MM.1S (cell line): Measurements from ENCODE around the gene POU2AF2.

Experiments
- DNase-seq: peaks from one replicate; pipeline ENCODE4 v3.0.0-alpha.2; 2015
- H2AFZ ChIP-seq: fragments of 300-600 bp; sonication (generic); 2 replicates; pipeline ENCODE4 v1.6.0; 2016; ENCODE audit warnings: antibody characterized with exemption, low read length
- H3F3A ChIP-seq: fragments of 300-600 bp; sonication (generic); 2 replicates; pipeline ENCODE4 v1.6.1; 2016; ENCODE audit warnings: mild to moderate bottlenecking, antibody characterized with exemption, low read length, moderate library complexity, mixed read lengths; ENCODE audit not compliant: insufficient read depth
- H3K27ac ChIP-seq: fragments of 300-600 bp; sonication (generic); 2 replicates; pipeline ENCODE4 v1.5.1; 2016; ENCODE audit warnings: mild to moderate bottlenecking, low read length
- H3K27me3 ChIP-seq: fragments of 300-600 bp; sonication (generic); replicated peaks from 2 replicates; pipeline ENCODE4 v1.6.0; 2016; ENCODE audit warnings: low read length; ENCODE audit not compliant: insufficient read depth
- H3K36me3 ChIP-seq: fragments of 300-600 bp; sonication (generic); replicated peaks from 2 replicates; pipeline ENCODE4 v1.6.1; 2016; ENCODE audit warnings: mild to moderate bottlenecking, low read length, mixed read lengths; ENCODE audit not compliant: insufficient read depth
- H3K4me1 ChIP-seq: fragments of 300-600 bp; sonication (generic); 2 replicates; pipeline ENCODE4 v1.6.1; 2016; ENCODE audit warnings: low read length, mixed read lengths
- H3K4me2 ChIP-seq: fragments of 300-600 bp; sonication (generic); 2 replicates; pipeline ENCODE4 v1.6.0; 2016; ENCODE audit warnings: low read depth, low read length
- H3K4me3 ChIP-seq: fragments of 300-600 bp; sonication (generic); 2 replicates; pipeline ENCODE4 v1.5.1; 2016; ENCODE audit warnings: low read length, mixed read lengths
- H3K79me2 ChIP-seq: fragments of 300-600 bp; sonication (generic); 2 replicates; pipeline ENCODE4 v1.6.1; 2016; ENCODE audit warnings: mixed run types, low read length, mixed read lengths
- H3K9ac ChIP-seq: fragments of 300-600 bp; sonication (generic); 2 replicates; pipeline ENCODE4 v1.6.1; 2016; ENCODE audit warnings: low read length, mixed read lengths
- H3K9me2 ChIP-seq: fragments of 300-600 bp; sonication (generic); replicated peaks from 2 replicates; pipeline ENCODE4 v1.6.1; 2016; ENCODE audit warnings: mild to moderate bottlenecking, low read length, mixed read lengths; ENCODE audit not compliant: insufficient read depth
- H3K9me3 ChIP-seq: fragments of 300-600 bp; sonication (generic); replicated peaks from 2 replicates; pipeline ENCODE4 v1.6.1; 2016; ENCODE audit warnings: mild to moderate bottlenecking, low read length, mixed read lengths; ENCODE audit not compliant: insufficient read depth
- H4K20me1 ChIP-seq: fragments of 300-600 bp; sonication (generic); 2 replicates; pipeline ENCODE4 v1.6.1; 2016; ENCODE audit warnings: mild to moderate bottlenecking, low read length, moderate library complexity, mixed read lengths; ENCODE audit not compliant: insufficient read depth
- CTCF ChIP-seq: fragments of 300-600 bp; sonication (generic); IDR thresholded peaks from 2 replicates; pipeline ENCODE4 v1.5.1; 2016; ENCODE audit warnings: antibody characterized with exemption, low read length, mixed read lengths
- EZH2 ChIP-seq: fragments of 300-600 bp; sonication (generic); optimal IDR thresholded peaks from 2 replicates; pipeline ENCODE3; 2017; ENCODE audit warnings: low read depth, mild to moderate bottlenecking, antibody characterized with exemption, low read length, mixed read lengths
- EZH2phosphoT487 ChIP-seq: fragments of 300-600 bp; sonication (generic); IDR thresholded peaks from 2 replicates; pipeline ENCODE4 v1.6.1; 2018; ENCODE audit warnings: antibody characterized with exemption, low read length

Gene POU2AF2

GRCh38 chr11:111250936-111251335 lies 5.4 kb downstream of the POU2AF2 start:
- H3F3A ChIP-seq, result no peaks in the 10 kb centered on the region
- no peaks in the 10 kb centered on the region for H3K36me3 ChIP-seq
- H3K4me1 ChIP-seq, result 0 out of 2 replicates have a peak, but pooled peaks cover 4% of the 10 kb centered on the region
- no peaks in the 10 kb centered on the region for H3K27me3 ChIP-seq
- TF ChIP-seq EZH2phosphoT487 (no peak), EZH2 (no peak), CTCF (no peak)
- no peak for DNase-seq
- H3K79me2 ChIP-seq, result no peaks in the 10 kb centered on the region
- H3K4me3 ChIP-seq, result no peak overlapping the region
- H3K9me3 ChIP-seq, result no peaks in the 10 kb centered on the region
- no peaks in the 10 kb centered on the region for H3K9me2 ChIP-seq
- no peaks in the 10 kb centered on the region for H4K20me1 ChIP-seq
- no peak overlapping the region for H2AFZ ChIP-seq
- no peak overlapping the region for H3K27ac ChIP-seq
- no peak overlapping the region for H3K4me2 ChIP-seq
- H3K9ac ChIP-seq, result no peak overlapping the region

- Histone ChIP-seq H4K20me1 (no peaks in the 10 kb centered on the region), H3K9me3 (no peaks in the 10 kb centered on the region), H3F3A (no peaks in the 10 kb centered on the region), H3K4me1 (0 out of 2 replicates have a peak, but pooled peaks cover 4% of the 10 kb centered on the region), H2AFZ (no peak overlapping the region), H3K27ac (no peak overlapping the region), H3K9me2 (no peaks in the 10 kb centered on the region), H3K4me3 (no peak overlapping the region), H3K36me3 (no peaks in the 10 kb centered on the region), H3K79me2 (no peaks in the 10 kb centered on the region), H3K27me3 (no peaks in the 10 kb centered on the region), H3K4me2 (no peak overlapping the region), H3K9ac (no peak overlapping the region)
- TF ChIP-seq EZH2, result no peak
- TF ChIP-seq CTCF, result no peak
- TF ChIP-seq EZH2phosphoT487, result no peak
- no peak for DNase-seq
These were observed 7.6 kb downstream of the POU2AF2 start for GRCh38 chr11:111253131-111253530.

- Histone ChIP-seq H4K20me1 (no peaks in the 10 kb centered on the region), H3K9me2 (no peaks in the 10 kb centered on the region), H3K36me3 (no peaks in the 10 kb centered on the region), H3K4me3 (no peak overlapping the region), H3K27me3 (no peaks in the 10 kb centered on the region), H3K79me2 (no peaks in the 10 kb centered on the region), H3K4me2 (no peak overlapping the region), H3F3A (no peaks in the 10 kb centered on the region), H3K9ac (no peak overlapping the region), H3K27ac (no peak overlapping the region), H3K9me3 (no peaks in the 10 kb centered on the region), H2AFZ (no peak overlapping the region), H3K4me1 (0 out of 2 replicates have a peak, but pooled peaks cover 4% of the 10 kb centered on the region)
- TF ChIP-seq EZH2phosphoT487 (no peak), EZH2 (no peak), CTCF (no peak)
- no peak for DNase-seq
These were observed 8.1 kb downstream of the POU2AF2 start for GRCh38 chr11:111253630-111254029.
